GM10266 (cell line): ENCODE data around the gene WWOX.

Source experiments
- DNase-seq: peaks from one replicate; pipeline ENCODE4 v3.0.0; 2012; ENCODE audit errors: extremely low spot score
- TF ChIP-seq, protein P1 (sequence below): IDR thresholded peaks from 2 replicates; pipeline ENCODE4 v1.5.1; 2012; ENCODE audit warnings: mild to moderate bottlenecking, low read depth; ENCODE audit not compliant: control insufficient read depth, insufficient read depth; ENCODE audit errors: missing control alignments

WWOX gene

DNA sequence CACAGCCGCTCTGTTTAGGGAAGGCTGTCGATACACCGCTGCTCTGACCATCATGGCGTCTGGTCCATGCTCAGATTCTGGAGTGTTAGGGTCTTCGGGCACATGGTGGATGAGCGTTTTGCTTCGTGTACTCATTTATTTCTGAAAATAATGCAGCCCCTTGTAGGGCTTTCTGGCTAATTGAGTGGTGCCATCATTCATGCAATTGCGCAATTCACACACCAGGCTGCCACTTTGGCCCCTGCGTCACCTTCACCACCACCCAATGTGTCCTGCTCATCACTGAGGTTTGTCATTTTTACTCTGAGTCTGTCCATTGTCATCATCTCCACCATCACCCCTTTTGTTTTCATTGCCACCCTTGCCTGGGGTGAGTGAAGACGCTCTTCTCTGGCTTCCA, 557.4 kb downstream of the WWOX start:
- no peak for DNase-seq
- TF ChIP-seq, protein P1, sequence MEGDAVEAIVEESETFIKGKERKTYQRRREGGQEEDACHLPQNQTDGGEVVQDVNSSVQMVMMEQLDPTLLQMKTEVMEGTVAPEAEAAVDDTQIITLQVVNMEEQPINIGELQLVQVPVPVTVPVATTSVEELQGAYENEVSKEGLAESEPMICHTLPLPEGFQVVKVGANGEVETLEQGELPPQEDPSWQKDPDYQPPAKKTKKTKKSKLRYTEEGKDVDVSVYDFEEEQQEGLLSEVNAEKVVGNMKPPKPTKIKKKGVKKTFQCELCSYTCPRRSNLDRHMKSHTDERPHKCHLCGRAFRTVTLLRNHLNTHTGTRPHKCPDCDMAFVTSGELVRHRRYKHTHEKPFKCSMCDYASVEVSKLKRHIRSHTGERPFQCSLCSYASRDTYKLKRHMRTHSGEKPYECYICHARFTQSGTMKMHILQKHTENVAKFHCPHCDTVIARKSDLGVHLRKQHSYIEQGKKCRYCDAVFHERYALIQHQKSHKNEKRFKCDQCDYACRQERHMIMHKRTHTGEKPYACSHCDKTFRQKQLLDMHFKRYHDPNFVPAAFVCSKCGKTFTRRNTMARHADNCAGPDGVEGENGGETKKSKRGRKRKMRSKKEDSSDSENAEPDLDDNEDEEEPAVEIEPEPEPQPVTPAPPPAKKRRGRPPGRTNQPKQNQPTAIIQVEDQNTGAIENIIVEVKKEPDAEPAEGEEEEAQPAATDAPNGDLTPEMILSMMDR, result no peak

DNA sequence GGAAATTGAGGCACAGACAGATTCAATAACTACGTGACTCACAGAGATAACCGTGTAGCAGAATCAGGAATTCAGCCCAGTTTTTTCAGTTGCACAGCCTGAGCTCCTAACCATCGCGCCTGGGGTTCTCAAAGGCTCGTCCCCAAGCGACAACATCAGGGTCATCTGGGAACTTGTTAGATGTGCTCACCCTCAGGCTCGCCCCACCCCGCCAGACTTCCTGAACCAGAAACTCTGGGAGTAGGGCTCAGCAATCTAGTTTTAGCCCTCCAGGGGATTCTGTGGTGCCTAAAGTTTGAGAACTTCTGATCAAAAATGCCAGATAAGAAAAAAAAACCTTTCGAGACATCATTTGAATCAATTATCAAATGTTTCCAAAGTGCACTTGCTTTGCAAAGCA, 559.8 kb downstream of the WWOX start:
- DNase-seq, result no peak
- TF ChIP-seq, protein P1, result no peak

- DNase-seq, result no peak
- TF ChIP-seq, protein P1, result no peak
Measured at GRCh38 chr16:78659668-78660217, 560.3 kb downstream of the WWOX start.

DNA sequence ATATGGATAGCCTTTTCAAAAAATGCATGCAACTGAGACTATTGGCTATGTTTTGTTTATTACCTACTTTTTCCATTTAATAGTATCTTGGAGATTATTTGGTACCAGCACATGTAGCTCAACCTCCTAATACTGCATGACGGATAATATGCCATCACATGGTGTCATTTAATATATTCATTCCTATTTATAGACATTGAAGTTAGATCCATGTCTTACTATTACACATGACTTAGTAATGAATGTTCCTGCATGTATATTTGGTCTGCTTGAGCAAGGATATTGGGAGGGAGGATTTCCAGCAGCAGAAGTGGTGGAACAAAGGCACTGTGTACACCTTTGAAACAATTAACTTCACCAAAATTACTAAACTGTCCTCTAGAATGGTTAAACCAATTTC, 561.3 kb downstream of the WWOX start:
- DNase-seq, result no peak
- TF ChIP-seq, protein P1, result no peak

GRCh38 chr16:78663690-78664089, 564.2 kb downstream of the WWOX start:
- DNase-seq, result no peak
- TF ChIP-seq, protein P1, result no peak

- no peak for DNase-seq
- TF ChIP-seq, protein P1, result no peak
Measured at GRCh38 chr16:78664811-78665772, 565.6 kb downstream of the WWOX start.

DNA sequence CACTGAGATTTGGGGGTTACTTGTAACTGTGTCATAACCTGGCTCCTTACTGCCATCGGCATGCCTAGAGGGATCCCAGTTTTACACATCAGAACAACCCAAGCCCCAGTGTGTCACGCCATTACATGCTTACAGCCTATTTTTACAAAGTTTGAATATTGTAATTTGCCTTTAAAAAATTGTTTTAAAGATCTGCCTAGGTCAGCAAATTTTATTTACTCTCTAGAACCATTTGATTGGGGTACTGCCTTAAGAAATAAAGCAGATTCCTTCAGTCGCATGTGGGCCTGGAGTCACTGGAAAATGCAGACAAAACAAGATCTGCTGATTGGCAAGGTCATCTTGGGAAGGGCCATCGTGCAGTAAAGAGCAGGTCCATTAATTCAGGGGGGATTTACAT, 566.9 kb downstream of the WWOX start:
- DNase-seq, result no peak
- TF ChIP-seq, protein P1, result no peak
